Spinal cord (tissue), 10 donors: Measurements from ENCODE around the gene GRB2. TPM values are rescaled to one million over a fixed set of nuclear protein-coding genes. Genes with fewer than 3 reads are reported as not detected.

Experiments used
- DNase-seq, 6 donors: peaks; one replicate each; pipeline versions ENCODE4 v3.0.0 to v3.0.0-alpha.2; 2013 to 2015; ENCODE audit warnings: low spot score in 6 of 6, low read depth in 4 of 6
- H3K27ac ChIP-seq: one replicate; pipeline ENCODE4 v1.5.1; 2013; ENCODE audit warnings: low read depth, low read length, control low read depth
- H3K27me3 ChIP-seq: one replicate; pipeline ENCODE4 v1.6.1; 2013; ENCODE audit warnings: low read length; ENCODE audit not compliant: control insufficient read depth, insufficient read depth
- H3K36me3 ChIP-seq: one replicate; pipeline ENCODE4 v1.6.1; 2013; ENCODE audit warnings: low read length; ENCODE audit not compliant: control insufficient read depth, insufficient read depth
- H3K4me1 ChIP-seq: one replicate; pipeline ENCODE4 v1.6.1; 2013; ENCODE audit warnings: low read length; ENCODE audit not compliant: control insufficient read depth, insufficient read depth
- H3K4me3 ChIP-seq: one replicate; pipeline ENCODE4 v1.5.1; 2013; ENCODE audit warnings: low read depth, low read length, control low read depth
- H3K9me3 ChIP-seq: one replicate; pipeline ENCODE4 v1.6.1; 2013; ENCODE audit warnings: low read length; ENCODE audit not compliant: control insufficient read depth, insufficient read depth
- WGBS: methylation state at CpG from one replicate; pipeline ENCODE4 v1.1.5; 2013; ENCODE audit warnings: missing lambda C conversion rate; ENCODE audit not compliant: insufficient coverage; 5-methylcytosine and 5-hydroxymethylcytosine counted together
- polyA plus RNA-seq, 2 donors: library from polyadenylated mRNA; unstranded; fragments of 120-200 nt; gene quantifications; one replicate each; pipeline ENCODE4 v1.2.1, GENCODE V29; 2013; ENCODE audit not compliant: insufficient read length in 2 of 2
- total RNA-seq, 2 donors: library from RNA; depleted of rRNA in 1 of 2; stranded (reverse); fragments of 120-200 nt in 1 of 2; fragments of >200 nt in 1 of 2; gene quantifications; one replicate each; pipeline versions ENCODE4 v1.2.3 to v1.2.4, GENCODE V29; 2013 to 2014
- donor health status: healthy.

GRB2 gene
- total and polyA plus RNA-seq, 4 donors, result 86.6 to 205 (median 130) TPM

DNA sequence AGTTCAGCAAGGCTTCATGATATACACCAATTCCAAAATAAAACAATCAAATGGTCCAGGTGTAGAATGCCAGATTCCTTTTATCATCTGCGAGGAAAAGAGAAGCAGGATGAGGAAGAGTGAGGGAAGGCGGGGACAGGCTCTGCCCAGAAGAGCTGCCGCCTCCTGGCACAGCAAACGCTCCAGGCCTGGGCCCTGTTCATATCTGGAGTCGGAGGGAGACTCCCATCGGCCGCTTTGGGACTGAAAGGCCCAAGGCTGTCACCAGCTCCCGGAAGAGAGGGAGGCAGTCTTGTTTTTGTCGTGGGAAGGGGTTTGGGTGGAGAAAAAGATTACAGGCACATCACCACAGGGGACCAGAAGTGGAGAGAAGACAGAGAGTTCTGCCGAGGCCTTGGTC, 87.3 kb downstream of the GRB2 start:
- Histone ChIP-seq H3K27me3 (no peaks in the 10 kb centered on the region), H3K4me3 (no peak overlapping the region), H3K27ac (no peak overlapping the region), H3K9me3 (no peaks in the 10 kb centered on the region), H3K4me1 (no peaks in the 10 kb centered on the region), H3K36me3 (peaks cover 65% of the 10 kb centered on the region)
- DNase-seq, result no peak
- 77% methylated on average over 7 of the region's 10 CpGs for WGBS

DNA sequence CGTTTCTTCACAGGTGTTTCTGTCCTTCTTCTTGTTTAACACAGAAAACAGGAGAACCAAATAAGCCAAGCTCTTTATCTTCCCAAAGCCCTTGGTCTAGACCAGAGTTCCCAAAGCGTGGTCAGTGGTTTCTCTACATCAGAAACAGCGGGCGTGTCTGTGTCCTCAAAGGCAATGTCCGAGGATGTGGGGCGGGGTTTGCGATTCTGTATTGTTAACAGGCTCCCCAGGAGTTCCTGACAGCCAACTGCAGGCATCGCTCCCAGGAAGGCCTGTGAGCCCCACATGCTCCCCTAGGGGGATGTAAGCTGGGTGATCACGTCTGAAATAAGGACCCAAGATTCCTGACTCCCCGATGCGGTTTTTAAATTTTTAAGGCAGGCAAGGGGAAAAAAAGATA, 87.8 kb downstream of the GRB2 start:
- no peak overlapping the region for H3K27ac ChIP-seq
- DNase-seq, result no peak
- no peaks in the 10 kb centered on the region for H3K27me3 ChIP-seq

DNA sequence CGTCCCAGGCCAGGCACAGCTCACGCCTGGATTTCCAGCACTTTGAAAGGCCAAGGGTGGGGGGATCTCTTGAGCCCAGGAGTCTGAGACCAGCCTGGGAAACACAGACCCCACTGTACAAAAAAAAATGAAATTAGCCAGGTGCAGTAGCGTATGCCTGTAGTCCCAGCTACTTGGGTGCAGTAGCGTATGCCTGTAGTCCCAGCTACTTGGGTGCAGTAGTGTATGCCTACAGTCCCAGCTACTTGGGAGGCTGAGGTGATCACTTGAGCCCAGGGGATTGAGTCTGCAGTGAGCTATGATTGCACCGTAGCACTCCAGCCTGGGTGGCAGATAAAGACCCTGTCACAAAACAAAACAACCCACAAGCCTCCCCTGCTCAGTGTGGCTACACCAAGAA, 89.2 kb downstream of the GRB2 start:
- no peak overlapping the region for H3K4me3 ChIP-seq
- H3K9me3 ChIP-seq, result no peaks in the 10 kb centered on the region
- H3K36me3 ChIP-seq, result peaks cover 51% of the 10 kb centered on the region
- 97% methylated on average over 2 of the region's 5 CpGs for WGBS
- no peaks in the 10 kb centered on the region for H3K27me3 ChIP-seq
- DNase-seq, result no peak
- no peaks in the 10 kb centered on the region for H3K4me1 ChIP-seq
- H3K27ac ChIP-seq, result no peak overlapping the region

More for the DNA sequence above, 87.8 kb downstream of the GRB2 start:
- WGBS, result 66% methylated on average over 8 of the region's 11 CpGs
- Histone ChIP-seq H3K4me1 (no peaks in the 10 kb centered on the region), H3K4me3 (no peak overlapping the region), H3K36me3 (peaks cover 63% of the 10 kb centered on the region), H3K9me3 (no peaks in the 10 kb centered on the region)

DNA sequence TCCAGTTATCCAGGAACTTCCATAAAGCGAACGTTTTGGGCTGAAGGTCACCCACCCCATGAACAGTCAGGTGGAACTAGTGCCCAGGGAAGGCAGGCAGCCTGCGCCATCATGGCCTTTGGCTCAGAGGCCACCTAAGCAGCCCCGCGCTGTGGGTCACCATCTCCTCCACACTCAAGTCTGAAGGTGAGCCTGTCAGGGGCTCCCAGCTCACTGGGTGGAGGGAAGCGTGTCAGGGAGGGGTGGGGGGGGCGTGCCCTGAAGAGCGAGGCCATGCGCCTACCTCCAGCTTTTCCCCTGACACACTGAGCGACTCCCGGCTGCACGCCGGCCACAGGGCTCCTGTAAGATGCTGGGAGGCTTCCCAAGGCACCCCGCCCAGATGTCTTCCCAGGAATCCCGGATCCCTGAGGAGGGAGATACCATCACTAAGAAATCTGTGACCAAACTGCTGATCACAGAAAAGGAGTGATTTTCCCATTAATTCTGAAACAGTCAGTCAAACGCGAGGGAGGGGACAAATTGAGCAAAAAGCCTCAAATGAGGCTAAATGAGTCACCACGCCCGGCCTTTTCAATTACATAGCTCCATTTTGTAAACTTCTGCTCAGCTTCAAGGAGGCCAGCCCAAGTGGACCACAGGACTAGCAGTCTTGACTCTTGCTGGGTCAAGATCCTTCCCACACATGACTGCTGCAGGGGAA, 89.8 kb downstream of the GRB2 start:
- no peak overlapping the region for H3K4me3 ChIP-seq
- H3K4me1 ChIP-seq, result no peaks in the 10 kb centered on the region
- no peaks in the 10 kb centered on the region for H3K27me3 ChIP-seq
- no peaks in the 10 kb centered on the region for H3K9me3 ChIP-seq
- H3K36me3 ChIP-seq, result peaks cover 47% of the 10 kb centered on the region
- DNase-seq, result no peak
- H3K27ac ChIP-seq, result no peak overlapping the region
- 89% methylated on average over 16 of the region's 19 CpGs for WGBS

GRCh38 chr17:75313941-75314551, 91.4 kb downstream of the GRB2 start:
- no peak overlapping the region for H3K27ac ChIP-seq
- DNase-seq, result no peak

GRCh38 chr17:75308732-75309629, 96.5 kb downstream of the GRB2 start:
- no peak for DNase-seq

More at GRCh38 chr17:75313941-75314551, 91.4 kb downstream of the GRB2 start:
- no peaks in the 10 kb centered on the region for H3K27me3 ChIP-seq
- H3K4me3 ChIP-seq, result no peak overlapping the region
- WGBS, result 86% methylated on average over 11 of the region's 14 CpGs
- H3K9me3 ChIP-seq, result no peaks in the 10 kb centered on the region
- H3K4me1 ChIP-seq, result no peaks in the 10 kb centered on the region
- peaks cover 33% of the 10 kb centered on the region for H3K36me3 ChIP-seq

GRCh38 chr17:75307957-75308731, 97.3 kb downstream of the GRB2 start:
- H3K36me3 ChIP-seq, result no peaks in the 10 kb centered on the region
- no peak overlapping the region for H3K27ac ChIP-seq
- DNase-seq, result no peak
- WGBS, result 89% methylated on average over 9 of the region's 13 CpGs
- no peaks in the 10 kb centered on the region for H3K4me1 ChIP-seq
- no peaks in the 10 kb centered on the region for H3K9me3 ChIP-seq
- no peaks in the 10 kb centered on the region for H3K27me3 ChIP-seq
- no peak overlapping the region for H3K4me3 ChIP-seq

More at GRCh38 chr17:75308732-75309629, 96.5 kb downstream of the GRB2 start:
- H3K36me3 ChIP-seq, result peaks cover 4% of the 10 kb centered on the region
- H3K27ac ChIP-seq, result peak overlapping the region; percentile 40
- H3K9me3 ChIP-seq, result no peaks in the 10 kb centered on the region
- 67% methylated on average over 11 of the region's 20 CpGs for WGBS
- no peak overlapping the region for H3K4me3 ChIP-seq
- no peaks in the 10 kb centered on the region for H3K27me3 ChIP-seq
- H3K4me1 ChIP-seq, result no peaks in the 10 kb centered on the region

- 93% methylated on average over 14 of the region's 17 CpGs for WGBS
- Histone ChIP-seq H3K4me3 (no peak overlapping the region), H3K27me3 (no peaks in the 10 kb centered on the region), H3K36me3 (no peaks in the 10 kb centered on the region), H3K27ac (no peak overlapping the region), H3K4me1 (no peaks in the 10 kb centered on the region), H3K9me3 (no peaks in the 10 kb centered on the region)
- no peak for DNase-seq
Observed at GRCh38 chr17:75301502-75302206, 103.8 kb downstream of the GRB2 start.

- H3K27me3 ChIP-seq, result no peaks in the 10 kb centered on the region
- H3K9me3 ChIP-seq, result no peaks in the 10 kb centered on the region
- no peaks in the 10 kb centered on the region for H3K4me1 ChIP-seq
- 88% methylated on average over 7 of the region's 9 CpGs for WGBS
- H3K36me3 ChIP-seq, result no peaks in the 10 kb centered on the region
- no peak overlapping the region for H3K4me3 ChIP-seq
- H3K27ac ChIP-seq, result no peak overlapping the region
- DNase-seq, result no peak
Observed at GRCh38 chr17:75301049-75301448, 104.4 kb downstream of the GRB2 start.
